HG03045 (cell line): ENCODE results near the gene APBA2.

Experiments
- ATAC-seq: cut with Tn5 transposase; IDR thresholded peaks from one replicate; pipeline ENCODE4 v1.9.1; 2021; ENCODE audit warnings: mild to moderate bottlenecking, moderate library complexity; ENCODE audit not compliant: unreplicated experiment

APBA2 gene

DNA sequence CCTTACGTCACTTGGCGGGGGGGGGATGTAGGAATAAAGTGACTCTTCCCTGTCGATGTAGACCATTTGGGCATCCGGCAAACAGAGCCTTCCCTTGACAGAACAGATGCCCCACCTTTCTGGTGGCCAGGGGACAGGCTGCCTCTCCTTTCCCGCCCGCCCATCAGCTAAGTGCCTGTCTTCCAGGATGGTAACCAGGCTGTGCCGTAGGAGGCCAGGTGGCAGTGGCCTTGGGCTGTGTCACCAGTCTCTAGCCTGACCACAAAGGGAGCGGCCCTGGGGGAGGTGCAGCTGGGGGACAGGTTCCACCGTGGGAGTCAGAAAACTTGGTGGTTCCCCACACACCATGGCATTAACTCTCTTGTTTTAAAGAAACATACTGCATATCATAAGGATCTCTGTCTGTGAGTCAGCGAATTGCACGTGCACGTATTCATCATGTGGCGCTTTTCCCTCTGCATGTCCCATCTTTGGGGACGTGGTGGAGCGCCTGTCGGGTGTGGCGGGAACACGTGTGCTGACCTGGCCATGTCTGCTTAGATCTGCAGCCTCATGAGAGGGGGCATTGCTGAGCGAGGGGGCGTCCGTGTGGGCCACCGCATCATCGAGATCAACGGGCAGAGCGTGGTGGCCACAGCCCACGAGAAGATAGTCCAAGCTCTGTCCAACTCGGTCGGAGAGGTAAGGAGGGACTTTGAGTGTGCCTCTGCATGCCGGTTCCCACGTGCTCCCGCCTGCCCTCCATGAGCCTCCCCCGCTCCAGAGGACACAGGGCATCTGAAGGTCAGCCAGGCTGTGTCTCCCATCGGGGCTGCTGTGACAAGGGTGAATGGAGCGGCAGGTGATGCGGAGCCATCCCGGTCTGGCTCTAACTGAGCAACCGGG lies 227.8 kb downstream of the APBA2 start:
- ATAC-seq = no peak

DNA sequence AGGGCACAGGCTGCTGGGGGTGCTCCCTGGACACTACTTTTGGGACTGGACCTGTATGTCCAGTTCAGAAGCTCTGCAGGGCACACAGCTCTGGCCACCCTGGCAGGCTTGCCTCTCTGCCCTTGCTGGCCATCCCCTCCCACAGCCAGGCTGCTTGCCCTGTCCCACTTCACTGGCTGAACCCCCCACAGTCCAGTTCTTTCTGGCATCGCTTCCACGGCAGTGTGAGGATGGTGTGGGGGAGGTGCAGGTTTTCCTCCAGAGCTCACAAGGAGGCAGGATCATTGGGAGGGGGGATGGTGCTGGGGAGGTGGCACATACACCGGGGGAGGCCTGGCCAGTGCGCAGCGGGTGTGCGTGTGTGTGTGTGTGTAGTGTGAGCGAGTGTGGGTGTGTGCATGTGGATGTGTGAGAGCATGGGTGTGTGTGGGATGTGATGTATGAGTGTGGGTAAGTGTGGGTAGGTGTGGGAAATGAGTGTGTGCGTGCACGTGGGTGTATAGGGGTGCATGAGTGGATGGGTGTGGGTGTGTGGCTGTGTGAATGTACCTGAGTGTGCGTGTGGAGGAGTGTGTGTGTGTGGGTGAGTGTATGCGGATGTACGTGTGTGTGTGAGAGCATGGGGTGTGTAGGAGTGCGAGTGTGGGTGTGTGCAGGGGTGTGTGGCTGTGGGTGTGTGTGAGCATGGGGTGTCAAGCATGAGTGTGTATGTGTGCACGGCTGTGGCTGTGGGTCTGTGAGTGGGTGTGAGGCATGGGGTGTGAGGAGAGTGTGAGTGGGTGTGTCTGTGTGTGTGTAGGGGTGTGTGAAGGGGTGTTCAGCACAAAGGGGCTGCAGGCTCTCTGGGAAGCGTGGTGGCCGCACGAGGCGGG lies 228.7 kb downstream of the APBA2 start:
- no peak for ATAC-seq

DNA sequence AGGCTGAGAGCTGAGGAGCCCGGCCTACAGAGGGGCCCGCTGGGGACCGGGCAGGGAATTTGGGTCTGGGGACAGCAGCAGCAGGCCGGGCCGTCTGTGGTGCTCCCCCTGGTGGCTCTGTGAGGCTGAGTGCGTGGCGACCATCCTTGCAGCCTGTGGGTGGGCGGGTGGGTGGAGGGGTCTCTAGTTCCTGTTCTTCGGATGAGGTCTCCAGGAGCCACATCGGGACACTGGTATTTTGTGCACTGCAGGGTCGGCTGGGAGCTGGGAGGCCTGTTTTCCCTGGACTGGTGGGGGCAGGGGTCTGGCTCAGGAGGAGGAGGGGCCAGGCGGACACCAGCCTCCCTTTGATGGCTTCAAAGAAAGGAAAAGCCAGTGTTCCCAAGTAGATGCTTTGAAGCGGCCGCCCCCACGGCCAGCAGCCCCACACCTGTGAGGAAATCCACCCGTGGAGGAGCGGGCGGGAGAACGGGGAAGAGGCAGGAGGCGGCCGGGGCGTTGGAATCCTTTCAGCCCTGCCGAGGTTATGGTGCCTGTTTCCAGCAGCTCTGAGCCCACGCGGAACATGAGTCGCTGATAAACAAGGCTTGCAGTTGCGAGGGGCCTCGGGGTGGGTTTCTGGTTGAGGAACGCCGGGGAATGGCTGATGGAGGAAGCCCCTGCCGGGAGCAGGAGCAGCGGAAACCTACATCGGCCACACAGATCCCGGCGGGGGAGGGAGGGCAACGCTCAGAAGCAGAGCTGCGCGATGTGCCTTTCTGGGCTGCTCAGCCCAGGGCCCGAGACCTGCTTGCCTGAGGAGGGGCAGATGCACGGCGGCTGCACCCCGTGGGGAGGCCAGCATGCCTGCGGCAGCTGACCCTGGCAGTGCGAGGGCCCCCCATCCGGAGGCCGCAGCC lies 229.6 kb downstream of the APBA2 start:
- ATAC-seq = no peak

DNA sequence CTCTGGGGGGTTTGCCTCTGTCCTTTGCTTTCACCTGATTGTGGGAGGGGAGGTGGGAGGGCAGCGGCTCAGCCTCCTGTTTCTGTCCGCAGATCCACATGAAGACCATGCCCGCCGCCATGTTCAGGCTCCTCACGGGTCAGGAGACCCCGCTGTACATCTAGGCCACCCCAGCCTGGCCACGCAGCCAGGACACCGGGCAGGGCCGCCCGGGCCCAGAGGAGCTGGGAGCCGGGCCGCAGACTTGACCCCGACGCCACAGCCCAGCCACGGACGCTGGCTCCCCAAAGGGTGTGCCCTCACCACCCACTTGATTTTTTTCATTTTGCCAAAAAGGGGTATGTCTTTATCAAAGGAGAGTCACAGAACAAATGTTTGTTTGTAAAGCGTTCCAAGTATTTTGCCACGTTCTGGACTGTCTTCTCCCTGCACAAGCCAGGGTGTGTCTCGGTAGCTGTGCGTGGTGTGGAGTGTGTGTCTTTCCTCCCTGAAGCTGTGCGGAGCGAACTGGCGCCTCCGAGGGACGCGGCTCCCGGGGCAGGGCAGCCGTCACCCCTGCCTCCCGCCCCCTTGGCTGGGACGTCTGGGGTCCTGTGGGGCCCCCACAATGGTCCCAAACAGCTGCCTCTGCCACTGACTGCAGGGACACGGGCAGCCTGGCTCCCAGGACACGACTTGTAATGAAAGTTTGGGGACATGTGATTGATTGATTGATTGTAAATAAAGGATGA lies 231.4 kb downstream of the APBA2 start:
- no peak for ATAC-seq

DNA sequence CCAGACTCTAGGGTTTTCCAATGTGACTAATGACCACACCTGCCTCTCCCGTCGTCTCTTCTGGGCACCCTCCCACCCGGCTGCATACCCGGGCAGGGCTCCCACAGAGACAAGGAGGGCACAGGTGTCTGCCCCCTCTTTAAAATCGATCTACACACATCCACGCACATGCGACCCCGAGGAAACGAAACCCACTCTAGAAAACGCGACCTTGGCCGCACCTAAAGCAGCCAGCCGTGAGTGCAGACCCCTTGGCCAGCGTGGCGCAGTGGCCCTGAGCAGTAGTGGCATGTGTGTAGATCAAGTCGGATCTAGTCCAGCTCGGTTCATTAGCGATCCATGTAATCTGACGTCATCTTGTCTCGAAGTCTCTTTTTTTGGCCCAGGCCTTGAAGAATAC lies 232.0 kb downstream of the APBA2 start:
- ATAC-seq = no peak

DNA sequence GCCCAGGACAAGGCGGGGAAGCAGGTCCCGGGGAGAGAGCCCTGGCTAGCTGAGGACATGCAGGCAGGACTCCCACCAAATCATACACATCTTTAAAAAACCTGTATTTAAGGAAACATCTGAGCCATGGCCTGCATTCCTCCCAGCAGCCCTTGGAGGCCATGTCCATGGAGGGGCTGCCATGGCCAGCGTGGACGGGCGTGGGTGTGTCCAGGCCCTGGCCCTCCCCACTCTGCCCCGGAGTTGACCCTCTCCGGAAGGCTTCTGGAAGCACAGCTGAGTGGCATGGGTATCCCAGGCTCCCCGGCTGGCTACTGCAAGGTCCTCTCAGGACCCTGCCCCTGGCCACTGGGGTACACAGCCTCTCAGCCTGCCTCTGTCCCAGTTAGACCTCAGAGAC lies 234.1 kb downstream of the APBA2 start:
- no peak for ATAC-seq

DNA sequence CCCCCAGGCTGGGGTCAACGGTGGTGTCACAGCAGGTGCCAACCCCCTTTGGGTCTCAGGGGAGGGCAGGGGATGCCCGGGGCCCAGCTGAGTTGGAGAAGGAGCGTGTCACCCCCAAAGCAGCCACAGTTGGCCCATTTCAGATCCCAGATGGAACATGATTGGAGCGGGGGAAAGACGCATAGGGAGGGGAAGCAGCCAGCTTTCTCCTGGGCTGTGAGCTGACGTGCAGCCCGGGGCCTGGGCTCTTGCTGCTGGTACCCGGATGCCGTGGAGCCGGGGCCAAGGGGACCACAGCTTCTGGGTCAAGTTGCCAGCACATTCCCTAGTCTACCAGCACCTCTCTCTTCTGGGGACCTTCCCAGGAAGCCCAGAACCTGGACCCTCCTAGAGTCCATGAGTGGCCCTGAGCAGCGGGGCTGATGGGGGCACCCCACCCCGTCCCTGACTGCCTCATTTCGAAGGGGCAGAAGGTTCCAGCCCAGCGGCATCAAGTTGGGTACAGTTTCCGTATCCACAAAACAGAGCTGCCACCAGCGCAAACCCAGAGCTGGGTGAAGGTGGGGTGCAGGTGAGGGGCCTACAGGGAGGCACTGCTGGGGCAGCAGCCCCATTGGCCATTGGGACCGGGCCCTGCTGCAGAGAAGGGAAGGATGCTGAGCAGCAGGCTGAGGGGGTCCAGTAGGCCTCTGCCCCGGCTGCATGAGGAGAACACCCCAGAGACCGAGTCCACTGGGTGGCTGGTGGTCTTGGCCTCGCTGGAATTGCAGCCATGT lies 235.0 kb downstream of the APBA2 start:
- ATAC-seq = no peak

DNA sequence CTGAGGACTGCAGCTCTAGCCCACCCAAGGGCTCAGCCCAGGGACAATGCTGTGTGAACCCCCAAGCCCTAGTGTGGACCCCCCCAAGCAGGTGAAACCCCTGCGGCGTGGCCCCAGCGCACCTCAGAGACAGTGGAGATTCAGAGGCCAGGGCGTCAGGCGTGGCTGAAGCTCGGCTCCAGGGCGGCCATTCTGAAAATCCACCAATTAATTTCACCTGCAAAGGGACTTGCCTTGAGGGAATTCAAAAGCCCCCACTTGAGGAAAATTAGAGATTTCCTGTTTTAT lies 235.5 kb downstream of the APBA2 start:
- ATAC-seq = no peak

DNA sequence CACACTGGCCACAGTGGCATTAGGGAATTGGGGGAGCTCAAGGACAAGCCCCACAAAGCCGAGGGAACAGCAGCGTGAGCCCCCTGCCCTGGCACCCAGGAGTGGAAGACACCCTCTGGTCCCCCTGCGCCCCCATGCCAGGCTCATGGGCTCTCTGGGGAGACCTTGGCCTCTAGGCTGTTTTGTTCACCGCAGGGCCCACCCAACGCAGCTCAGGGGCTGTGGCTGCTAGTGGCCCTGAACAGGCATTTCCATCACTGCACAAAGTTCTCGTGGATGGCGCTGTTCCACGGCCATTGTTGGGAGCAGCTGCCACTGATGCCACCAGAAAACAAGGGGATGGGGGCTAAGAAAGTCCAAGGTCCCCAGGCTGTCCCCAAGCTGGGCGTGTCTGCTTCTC lies 236.1 kb downstream of the APBA2 start:
- no peak for ATAC-seq

DNA sequence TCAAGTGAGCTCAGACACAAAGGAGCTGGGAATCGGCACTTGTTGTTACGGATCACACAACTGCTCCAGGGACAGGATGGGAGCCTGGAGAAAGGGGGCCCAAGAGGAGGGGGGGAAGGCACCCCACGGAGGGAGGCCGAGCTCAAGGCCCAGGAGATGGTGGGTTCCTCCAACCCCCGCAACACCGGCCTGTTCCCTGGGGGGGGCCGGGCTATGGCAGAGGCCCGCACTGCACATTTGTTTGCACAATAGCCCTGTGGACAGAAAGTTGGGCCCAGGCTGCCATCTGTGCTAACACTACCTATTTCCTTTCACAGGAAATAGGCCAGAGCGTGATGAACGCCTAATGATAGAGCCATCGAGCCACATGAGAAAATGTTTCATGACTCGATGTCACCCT lies 236.7 kb downstream of the APBA2 start:
- no peak for ATAC-seq

DNA sequence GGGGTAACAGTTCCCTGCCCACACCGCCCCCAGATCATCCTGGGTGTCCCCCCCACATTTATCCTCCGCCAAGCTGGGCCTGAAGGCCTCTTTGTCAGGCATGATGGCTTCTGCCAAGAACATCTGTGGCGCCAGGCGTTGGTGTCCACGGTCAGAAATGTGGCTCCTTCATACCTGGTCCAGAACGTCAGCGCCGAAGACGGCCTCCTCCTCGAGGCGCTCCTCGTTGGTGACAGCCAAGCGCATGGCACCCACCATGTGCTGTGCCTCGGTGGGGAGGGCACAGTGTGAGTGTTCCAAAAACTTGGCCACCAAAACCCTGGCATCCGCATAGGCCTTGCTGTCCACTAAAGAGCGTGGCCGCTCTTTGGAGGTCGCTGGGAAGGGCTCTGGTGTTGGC lies 237.4 kb downstream of the APBA2 start:
- ATAC-seq = no peak

DNA sequence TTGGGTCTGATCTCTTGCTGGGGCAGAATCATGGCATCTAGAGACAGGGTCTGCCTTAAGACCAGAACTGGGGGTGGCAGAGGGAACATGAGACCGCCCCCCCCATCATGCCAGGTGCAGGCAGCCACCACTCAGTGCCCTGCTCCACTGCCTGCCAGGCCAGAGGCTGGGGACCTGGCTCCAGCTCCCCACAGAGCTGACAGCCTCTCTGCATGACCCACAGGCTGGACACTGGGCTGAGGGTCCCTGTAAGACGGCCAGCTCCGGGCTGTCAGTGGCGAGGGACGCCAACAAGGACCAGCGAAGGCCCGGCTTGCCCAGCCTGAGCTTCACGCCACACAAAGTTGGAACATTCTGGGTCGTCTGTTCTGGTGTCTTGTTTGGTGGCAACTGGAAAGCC lies 238.2 kb downstream of the APBA2 start:
- no peak for ATAC-seq

DNA sequence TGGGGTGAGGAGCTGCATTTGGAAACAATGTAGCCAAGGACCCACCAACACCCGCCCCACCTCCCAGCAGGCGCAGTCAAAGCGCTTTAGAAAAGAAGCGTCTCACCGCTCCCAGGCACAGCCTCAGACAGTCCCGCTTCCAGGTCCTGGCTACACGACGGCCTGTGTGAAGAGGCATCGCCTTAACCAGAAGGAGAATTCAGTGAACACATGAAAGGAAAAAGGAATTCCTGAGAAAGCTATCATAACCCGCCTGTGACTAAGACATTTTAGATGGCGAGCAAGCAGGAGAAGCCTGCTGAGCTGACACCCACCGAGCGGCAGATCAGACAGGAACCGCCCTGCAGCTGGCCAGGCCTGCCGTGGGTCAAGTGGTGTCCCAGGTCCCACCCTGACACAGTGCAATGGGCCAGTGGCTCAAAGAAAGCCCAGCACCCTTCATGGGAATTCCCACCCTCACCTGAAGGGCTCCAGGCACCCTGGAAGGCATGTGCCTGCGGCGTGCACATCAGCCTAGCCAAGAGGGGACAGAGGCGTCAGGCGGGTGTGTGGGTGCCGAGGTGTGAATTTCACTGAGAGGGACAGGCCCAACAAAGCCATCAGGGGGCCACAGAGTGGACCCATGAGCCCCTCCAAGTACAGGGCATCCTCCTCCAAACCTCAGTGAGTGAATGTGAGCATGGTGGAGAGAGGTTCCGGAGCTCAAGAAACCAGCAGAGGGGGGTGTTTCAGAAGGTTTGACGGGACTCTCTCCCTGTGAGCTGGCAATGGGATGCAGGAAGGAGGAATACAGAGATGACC lies 239.0 kb downstream of the APBA2 start:
- ATAC-seq = no peak

DNA sequence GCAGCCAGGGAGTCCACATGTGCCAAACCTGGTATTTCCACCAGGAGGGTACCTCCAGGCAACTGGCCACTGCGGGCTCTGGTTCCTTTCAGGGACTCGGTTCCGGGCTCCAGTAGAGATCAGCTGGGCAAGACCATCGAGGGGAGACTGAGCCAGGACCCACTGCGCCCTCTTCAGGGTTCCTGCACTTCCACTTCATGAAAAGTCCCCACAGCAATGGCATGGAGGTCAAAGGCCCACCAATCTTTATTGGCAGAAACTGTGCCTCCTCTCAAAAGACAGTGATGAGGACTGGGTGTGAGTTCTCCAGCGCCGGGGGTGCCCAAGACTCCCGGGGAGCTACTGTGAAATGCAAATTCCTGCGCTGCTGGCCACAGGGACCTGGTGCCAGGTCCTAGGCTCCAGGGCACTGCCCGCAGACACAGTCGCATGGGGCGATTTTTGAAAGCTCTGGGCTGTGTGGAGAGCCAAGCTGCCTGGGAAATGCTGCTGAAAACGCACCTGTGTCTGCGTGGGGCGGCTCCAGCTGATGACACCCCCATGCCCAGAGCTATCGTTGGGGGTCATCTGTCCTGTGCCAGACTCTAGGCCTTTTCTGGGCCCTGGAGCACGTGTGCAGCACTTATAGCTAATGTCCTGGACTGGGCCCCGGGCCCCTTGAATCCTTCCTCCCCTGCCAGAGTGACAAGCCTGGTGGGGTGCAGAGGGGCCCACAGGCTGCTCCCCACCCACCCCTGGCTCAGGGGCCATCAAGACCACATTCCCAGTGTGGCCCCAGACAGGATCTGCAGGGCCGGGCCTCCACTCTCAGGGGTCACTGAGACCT lies 239.8 kb downstream of the APBA2 start:
- no peak for ATAC-seq

DNA sequence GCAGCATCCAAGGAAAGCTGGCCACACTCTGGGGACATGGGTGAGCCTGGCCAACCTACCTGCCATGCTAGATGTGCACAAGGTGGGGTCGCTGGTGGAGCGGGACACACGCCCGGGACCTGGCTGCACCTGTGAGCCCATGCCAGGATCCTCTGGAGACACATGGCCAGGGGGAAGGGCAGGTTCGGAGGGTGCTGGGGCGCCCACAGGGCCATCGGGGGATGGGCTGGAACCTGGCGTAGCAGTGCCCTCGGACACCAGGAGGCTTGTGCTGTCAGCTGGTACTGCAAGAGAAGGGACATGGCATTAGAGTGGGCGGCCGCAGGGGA lies 240.4 kb downstream of the APBA2 start:
- no peak for ATAC-seq

DNA sequence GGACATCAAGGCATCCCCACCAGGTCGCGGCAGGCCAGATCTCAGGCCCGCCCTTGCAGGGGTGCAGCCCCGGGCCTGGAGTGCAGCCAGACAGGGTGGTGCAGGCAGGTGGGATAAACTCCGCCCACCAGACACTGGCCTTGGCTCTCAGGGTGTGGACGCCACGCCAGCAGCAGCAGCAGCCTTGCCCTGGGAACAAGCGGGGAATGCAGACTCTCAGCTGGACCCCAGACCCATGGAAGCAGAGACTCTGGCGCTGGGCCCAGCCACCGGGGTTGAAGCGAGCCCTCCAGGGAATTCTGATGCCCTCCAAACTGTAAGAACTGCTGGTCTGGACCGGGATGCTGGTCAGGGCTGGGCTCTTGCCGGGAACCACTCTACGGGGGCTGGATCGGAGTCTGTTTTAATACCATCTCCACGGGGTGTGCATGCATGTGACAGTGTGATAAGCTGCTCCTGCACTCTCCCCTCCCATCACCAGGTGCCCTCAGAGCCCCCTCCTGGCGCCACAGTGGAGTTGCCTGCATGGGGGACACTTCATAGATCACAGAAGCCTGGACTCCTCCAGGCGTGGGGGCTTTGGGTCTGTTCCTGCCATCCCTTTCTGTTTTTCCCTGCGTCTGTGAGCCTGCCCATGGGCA lies 241.2 kb downstream of the APBA2 start:
- no peak for ATAC-seq

DNA sequence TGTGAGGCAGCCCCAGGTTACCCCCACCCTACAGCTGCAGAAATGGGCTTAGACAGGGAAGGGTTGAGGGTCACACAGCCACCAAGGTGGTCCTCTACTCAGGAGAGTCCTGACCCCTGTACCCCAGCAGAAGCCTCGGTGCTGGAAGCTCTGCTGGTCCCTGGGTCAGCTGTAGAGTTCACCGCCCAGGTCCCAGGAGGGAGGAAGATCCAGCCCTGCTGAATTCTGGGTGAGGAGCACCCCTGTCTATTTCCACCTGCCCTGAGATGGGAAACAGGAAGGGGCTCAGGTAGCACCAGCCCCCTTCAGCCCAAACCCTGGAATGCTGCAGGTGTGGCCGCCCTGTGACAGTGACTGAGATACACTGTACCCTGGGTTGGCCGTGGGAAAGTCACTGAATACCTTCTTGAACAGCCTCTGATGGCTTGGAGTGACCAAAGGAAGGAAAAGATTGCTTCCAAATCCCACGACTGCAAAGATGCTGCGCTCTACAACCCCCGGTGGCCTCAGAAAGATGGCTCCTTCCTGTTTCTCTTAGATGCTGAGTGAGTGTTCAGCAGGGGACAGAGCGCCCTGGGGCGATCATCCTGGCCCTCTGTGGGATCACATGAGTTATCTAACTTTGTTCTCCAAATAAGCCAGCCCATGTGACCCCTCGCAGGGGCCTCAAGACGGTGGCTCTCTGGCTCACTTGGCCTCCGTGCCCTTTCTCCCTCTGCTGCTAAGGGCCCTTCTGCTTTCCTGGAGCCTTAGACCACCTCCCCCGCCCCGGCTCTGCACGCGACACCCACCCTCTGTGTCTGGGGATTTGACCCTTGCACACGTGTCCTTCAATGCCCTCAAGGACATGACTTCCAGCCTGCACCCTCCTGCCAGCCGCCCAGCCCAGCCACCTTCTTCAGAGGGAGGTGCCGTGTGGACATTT lies 242.0 kb downstream of the APBA2 start:
- no peak for ATAC-seq
